Effector CD8-positive, alpha-beta T cell (primary cell): ENCODE measurements around the gene TMEM59.

Experiments
- DNase-seq: peaks from one replicate; lab custom pipeline; 2025; lab: John Stamatoyannopoulos, UW

The TMEM59 gene

GRCh38 chr1:53984726-53985125 is 68.3 kb downstream of the TMEM59 start:
- DNase-seq, result no peak

- DNase-seq, result no peak
These were observed 70.3 kb downstream of the TMEM59 start for GRCh38 chr1:53982763-53983104.

GRCh38 chr1:53982034-53982762 is 70.8 kb downstream of the TMEM59 start:
- no peak for DNase-seq

GRCh38 chr1:53981220-53981619 is 71.8 kb downstream of the TMEM59 start:
- DNase-seq, result no peak

- DNase-seq, result no peak
These were observed 73.1 kb downstream of the TMEM59 start for GRCh38 chr1:53979712-53980450.
